PC-3 (cell line): Measurements from ENCODE around the gene ECHS1.

Source experiments
- CTCF ChIP-seq: fragments of 300-600 bp; sonication (generic); conservative IDR thresholded peaks from 2 replicates; pipeline ENCODE4 v1.5.1; 2017; ENCODE audit warnings: antibody characterized with exemption, low read depth, mild to moderate bottlenecking, low read length
- EZH2 ChIP-seq: fragments of 300-600 bp; sonication (generic); IDR thresholded peaks from one replicate; pipeline ENCODE4 v1.6.1; 2017; ENCODE audit warnings: antibody characterized with exemption, mild to moderate bottlenecking, low read length; ENCODE audit not compliant: unreplicated experiment
- EZH2phosphoT487 ChIP-seq: fragments of 300-600 bp; sonication (generic); IDR thresholded peaks from 2 replicates; pipeline ENCODE4 v1.6.1; 2018; ENCODE audit warnings: mild to moderate bottlenecking, antibody characterized with exemption, low read length, borderline replicate concordance

GRCh38 chr10:133336577-133337369 lies 36.4 kb downstream of the ECHS1 start, which contains the start of gene CALY:
- TF ChIP-seq CTCF (no peak), EZH2 (no peak), EZH2phosphoT487 (no peak)
